Left colon (tissue), 2 donors: ENCODE data around the gene SPTA1. TPM values are rescaled to one million over a fixed set of nuclear protein-coding genes. Genes with fewer than 3 reads are reported as not detected.
"Not testable (repeated sequence)": the region's sequence is repeated elsewhere in the genome, so short reads cannot be mapped to it uniquely, and the experiment has no call there.

ENCODE experiments used
- ATAC-seq: fragments of 200-7000 bp; cut with Tn5 transposase; one replicate; pipeline ENCODE4 v1.9.1; 2020; ENCODE audit warnings: mild to moderate bottlenecking, moderate library complexity
- DNase-seq, 2 donors: peaks; one replicate each; pipeline ENCODE4 v3.0.0-alpha.2; 2020
- intact Hi-C, 2 donors: fragments of 100-400 bp; cut with DNase I in 1 of 2; cut with micrococcal nuclease in 1 of 2; formaldehyde crosslinking; loops; one replicate each; pipeline versions ENCODE4 v1.11.2 to v1.14.0; 2022; cut with DNase I, micrococcal nuclease
- total RNA-seq, 2 donors: library from RNA; stranded (reverse); fragmentation: NEBNext Ultra II Directional; extraction: Animal tissue kit (Norgen Biotek cat#: 25700); gene quantifications; one replicate each; pipeline ENCODE4 v1.2.1, GENCODE V29; 2021
- donor health status: DM: no; HTN: no; CAD: no.
- donor health status: DM: yes; HTN: yes; CAD: no.

SPTA1 gene
- total RNA-seq, 2 donors from 2014 or later = not detected

GRCh38 chr1:158689110-158689509 lies 2.6 kb upstream of the SPTA1 start:
- DNase-seq (no peak), ATAC-seq (no peak)
- intact Hi-C loops = no loop called here

DNA sequence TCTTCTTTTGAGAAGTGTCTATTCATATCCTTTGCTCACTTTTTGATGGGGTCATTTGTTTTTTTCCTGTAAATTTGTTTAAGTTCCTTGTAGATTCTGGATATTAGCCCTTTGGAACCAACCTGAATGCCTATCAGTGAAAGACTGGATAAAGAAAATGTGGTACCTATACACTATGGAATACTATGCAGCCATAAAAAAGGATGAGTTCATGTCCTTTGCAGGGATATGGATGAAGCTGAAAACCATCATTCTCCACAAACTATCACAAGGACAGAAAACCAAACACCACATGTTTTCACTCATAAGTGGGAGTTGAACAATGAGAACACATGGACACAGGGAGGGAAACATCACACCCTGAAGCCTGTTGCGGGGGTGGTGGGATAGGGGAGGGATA lies 1.8 kb upstream of the SPTA1 start:
- ATAC-seq, DNase-seq, intact Hi-C loops: not testable (repeated sequence)

DNA sequence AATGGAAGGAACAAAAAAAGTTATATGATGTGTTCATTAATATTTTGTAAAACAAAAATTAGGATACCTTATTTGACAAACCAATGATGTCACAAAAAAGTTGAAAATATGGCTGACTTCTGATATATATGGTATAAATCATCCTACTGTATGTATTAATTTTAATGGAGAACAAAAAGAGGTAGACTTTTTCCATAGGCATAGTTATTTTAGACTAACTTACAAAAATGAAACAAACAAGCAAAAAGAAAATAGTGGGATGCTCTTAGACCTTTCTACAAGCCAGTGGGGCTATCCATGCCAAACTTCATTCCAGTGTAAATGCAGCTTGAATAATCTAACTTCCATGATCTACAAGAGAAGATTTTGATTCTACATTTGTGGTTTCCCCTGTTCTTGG lies 522 bp upstream of the SPTA1 start:
- DNase-seq (no peak), ATAC-seq (no peak)
- intact Hi-C loops = no loop called here

DNA sequence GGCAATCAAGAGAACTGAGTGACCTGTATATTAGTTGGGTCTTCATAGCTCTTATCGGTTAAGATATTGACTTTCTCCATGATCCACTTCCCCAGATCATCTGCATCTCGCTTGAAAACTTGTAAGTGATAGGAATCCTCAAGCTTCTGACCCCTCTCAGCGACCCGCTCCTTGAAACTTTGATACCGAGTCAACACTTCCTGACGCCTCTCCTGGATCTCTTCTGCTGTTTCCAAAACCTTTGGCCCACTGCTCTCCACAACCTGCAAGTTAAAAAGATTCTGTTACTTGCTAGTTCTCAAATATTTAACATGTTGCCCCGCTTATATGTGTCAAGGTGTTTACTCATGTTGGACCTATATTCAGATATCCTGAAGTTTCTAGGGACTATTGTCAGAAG lies 1.4 kb downstream of the SPTA1 start:
- ATAC-seq (no peak), DNase-seq (no peak)
- intact Hi-C loops = no loop called here

DNA sequence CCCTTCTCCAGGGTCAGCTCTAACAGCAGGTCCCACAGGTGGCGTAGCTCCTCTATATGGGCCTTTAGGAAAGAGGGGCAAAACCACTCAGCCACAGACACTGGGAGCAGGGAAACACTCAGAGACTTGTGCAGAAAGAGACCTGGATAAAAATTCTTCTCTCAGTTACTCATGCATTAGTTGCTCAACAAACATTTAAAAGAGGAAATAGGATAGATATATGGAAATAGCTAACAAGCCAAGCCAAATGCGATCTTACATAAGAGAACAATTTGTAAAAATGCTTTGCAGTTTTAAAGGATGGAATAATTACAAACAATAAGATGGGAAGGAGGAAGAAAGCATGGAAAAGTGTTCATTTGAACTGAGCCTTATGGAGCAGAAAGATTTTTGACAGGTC lies 4.9 kb downstream of the SPTA1 start:
- DNase-seq = no peak
- ATAC-seq = no peak
- intact Hi-C loops = no loop called here

- no peak for DNase-seq
- no peak for ATAC-seq
- intact Hi-C loops = no loop called here
Measured at GRCh38 chr1:158679289-158679688, 7.2 kb downstream of the SPTA1 start.

- ATAC-seq (no peak), DNase-seq (no peak)
- intact Hi-C loops = no loop called here
Measured at GRCh38 chr1:158675563-158676323, 10.8 kb downstream of the SPTA1 start.

DNA sequence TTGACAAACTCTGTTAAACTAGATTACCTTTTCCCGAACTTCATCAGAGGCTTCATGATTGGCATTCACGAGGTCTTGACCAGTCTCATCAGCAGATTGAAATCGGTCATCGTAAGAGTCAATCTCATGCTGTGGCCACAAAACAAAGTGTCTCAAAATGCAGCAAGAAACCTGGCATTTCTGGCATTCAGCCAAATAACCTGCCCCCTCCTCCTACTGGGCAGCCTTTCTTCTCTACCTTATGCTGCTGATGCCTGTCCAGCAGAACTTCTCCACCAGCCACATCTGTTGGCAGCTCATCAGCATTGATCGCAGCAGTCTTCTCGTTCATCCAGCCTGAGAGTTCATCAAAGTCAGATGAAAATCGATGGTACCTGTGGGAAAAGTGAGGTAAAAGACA lies 12.2 kb downstream of the SPTA1 start:
- ATAC-seq (no peak), DNase-seq (no peak)
- intact Hi-C loops = no loop called here

DNA sequence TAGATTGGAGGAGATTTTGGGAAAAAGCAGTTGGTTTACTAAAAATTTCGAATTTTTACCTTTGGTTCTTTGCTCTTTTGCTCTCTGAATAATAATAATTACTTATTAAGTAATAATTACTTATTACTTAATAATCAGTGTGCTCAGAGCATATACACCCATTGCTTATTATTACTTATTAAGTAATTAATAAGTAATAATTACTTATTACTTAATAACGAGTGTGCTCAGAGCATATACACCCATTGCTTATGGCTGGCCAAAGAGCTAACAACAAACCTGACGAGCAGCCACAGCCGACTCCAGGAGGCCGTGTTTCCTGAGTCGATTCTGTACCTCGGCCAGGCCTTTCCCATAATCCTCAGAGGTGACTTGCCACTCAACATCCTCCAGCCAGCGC lies 20.5 kb downstream of the SPTA1 start:
- no peak for ATAC-seq
- DNase-seq = no peak
- intact Hi-C loops = no loop called here

GRCh38 chr1:158654571-158654970 lies 31.9 kb downstream of the SPTA1 start:
- no peak for DNase-seq
- intact Hi-C loops = no loop called here
- ATAC-seq = no peak

GRCh38 chr1:158654086-158654485 lies 32.4 kb downstream of the SPTA1 start:
- ATAC-seq = no peak
- intact Hi-C loops = no loop called here

DNA sequence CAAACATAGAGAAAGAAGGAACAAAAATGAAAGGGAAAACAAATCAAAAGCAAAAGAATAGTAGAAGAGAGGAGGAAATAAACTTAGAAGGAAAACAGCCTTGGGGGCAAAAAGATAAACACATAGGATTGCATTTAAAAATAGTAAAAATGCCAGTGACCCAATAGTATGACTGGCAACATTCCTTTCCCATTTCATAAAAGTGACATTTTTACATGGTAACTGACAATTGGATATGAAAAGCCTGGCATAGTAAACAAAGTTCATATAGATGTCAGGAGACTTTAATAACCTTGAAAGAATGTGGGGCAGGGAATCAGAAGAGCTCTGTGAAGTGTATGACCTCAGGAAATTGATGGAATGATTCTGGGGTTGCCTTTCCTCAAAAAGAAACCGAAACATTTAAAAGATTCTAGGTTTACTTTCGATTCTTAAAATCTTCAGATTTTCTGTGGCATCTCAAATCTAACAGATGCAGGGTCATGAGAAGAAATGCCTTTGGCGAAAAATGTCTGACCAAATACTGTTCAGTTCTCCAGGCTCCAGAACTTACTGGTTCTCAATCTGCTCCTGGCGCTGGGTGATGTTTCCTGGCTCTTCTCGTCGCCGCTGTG lies 33.7 kb downstream of the SPTA1 start:
- no peak for ATAC-seq
- intact Hi-C loops = no loop called here
- no peak for DNase-seq

More at GRCh38 chr1:158654086-158654485, 32.4 kb downstream of the SPTA1 start:
- DNase-seq = no peak

DNA sequence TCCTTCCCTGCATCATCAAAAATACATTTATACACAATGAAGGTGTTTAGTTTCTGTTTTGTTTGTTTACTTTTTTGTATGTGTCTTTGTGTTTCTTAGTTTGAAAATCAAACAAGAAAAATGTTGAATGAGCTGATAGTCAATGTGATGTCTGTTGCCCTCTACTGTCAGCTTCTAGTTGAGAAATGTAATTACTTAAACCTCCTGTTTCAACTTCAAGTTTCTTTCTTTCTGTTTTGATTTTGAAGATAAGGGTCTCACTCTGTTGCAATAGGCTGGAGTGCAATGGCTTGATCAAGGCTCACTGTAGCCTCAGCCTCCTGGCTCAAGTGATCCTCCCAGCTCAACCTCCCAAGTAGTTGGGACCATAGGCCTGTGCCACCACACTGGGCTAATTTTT lies 37.5 kb downstream of the SPTA1 start:
- DNase-seq = no peak

DNA sequence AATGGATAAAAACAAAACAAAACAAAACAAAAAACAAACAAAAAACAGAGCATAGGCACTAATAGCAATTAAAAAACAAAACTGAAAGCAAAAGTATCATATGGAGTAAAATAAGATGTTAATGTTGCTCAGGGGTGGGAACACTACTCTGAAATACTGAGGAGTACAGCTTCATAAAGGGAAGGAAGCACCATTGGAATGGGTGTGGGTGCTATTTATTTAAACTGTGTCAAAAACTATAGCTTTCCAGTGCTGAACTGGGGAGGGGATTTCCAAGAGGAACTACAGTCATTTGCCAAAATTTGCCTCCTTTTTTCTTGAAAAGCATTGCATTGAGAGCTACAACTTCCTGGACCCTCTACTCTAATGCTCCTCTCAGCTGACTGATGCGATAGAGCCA lies 40.0 kb downstream of the SPTA1 start:
- intact Hi-C loops = no loop called here
- ATAC-seq (no peak), DNase-seq (no peak)

More for the DNA sequence above, 37.5 kb downstream of the SPTA1 start:
- intact Hi-C loops = no loop called here
- no peak for ATAC-seq

- DNase-seq = no peak
- intact Hi-C loops = no loop called here
- no peak for ATAC-seq
Measured at GRCh38 chr1:158644449-158644848, 42.1 kb downstream of the SPTA1 start.

GRCh38 chr1:158638904-158639303 lies 47.6 kb downstream of the SPTA1 start:
- ATAC-seq = no peak
- intact Hi-C loops = no loop called here
- DNase-seq = no peak

- ATAC-seq (no peak), DNase-seq (no peak)
- intact Hi-C loops = no loop called here
Measured at GRCh38 chr1:158638146-158638545, 48.4 kb downstream of the SPTA1 start.

DNA sequence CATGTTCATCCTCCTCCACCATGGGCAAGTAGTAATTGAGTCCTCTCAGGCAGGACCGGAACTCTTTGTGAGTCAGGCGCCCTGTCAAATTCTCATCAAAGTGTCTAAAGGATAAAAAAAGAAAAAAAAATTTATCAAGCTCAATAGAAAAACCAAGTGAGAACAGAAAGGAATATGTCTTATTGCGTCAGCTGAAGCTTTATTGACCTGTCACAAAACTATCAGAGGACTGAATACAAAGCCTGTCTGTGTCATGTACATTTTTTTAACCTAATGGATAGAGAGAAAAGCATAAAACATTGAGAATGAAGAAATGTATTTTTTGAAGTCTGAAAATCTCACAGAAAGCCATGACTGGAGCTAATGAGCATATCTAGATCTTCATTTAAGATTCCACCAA lies 72.8 kb downstream of the SPTA1 start:
- DNase-seq (no peak), ATAC-seq (no peak)
- intact Hi-C loops = no loop called here

DNA sequence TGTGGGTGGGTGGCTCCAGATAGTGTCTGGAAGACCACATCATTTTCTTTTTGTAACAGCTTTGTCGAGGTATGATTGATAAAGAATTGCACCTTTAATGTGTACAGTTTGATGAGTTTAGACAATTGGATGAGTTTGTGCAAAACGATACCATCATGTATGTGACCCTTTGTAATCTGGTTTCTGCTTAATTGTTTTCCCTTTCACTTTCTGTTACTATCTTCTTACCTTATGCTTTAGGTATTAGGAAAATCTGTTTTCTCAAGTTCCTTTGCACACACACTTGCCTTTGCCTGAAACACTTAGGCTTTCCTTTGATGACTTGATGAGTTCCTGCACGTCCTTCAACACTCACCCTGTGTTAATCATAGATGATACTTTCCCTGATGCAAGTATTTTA lies 74.6 kb downstream of the SPTA1 start:
- DNase-seq = no peak
- ATAC-seq = no peak
- intact Hi-C loops = no loop called here

- intact Hi-C loops = no loop called here
- no peak for DNase-seq
- ATAC-seq = no peak
Measured at GRCh38 chr1:158607296-158607695, 79.2 kb downstream of the SPTA1 start.

DNA sequence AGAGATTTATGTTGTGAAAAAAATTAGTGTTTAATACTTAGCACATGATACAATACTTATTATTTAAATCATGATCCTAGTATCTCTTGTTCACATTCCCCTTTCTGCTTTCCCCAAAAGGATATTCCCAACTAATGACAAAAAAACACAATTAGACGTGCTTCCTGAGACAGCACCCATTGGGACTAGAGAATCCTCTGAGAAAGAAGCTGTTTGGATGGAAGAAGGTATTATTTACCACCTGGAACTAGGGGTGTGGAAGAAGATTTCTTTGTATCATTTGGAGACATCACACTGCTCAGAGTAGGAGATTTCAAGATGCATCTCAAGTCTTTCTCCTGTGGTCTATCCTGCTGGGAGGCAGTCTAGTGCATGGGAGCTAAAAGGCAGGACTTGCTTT lies 81.5 kb downstream of the SPTA1 start, which contains the start of gene OR10Z1:
Gene OR10Z1, plus strand, starts transcription at position 301 of the 400 bp plus-strand sequence. CDS start 1,171 bp downstream, outside the sequence.
- DNase-seq (no peak), ATAC-seq (no peak)
- intact Hi-C loops = no loop called here
